Neural progenitor cell (in vitro differentiated cells): ENCODE data around the gene PLAAT4. TPM values are rescaled to one million over a fixed set of nuclear protein-coding genes. Genes with fewer than 3 reads are reported as not detected.
A peak's percentile ranks its signal among the peaks of the same experiment; 100 is the strongest.

Experiments used
- DNase-seq: peaks from one replicate; pipeline ENCODE4 v3.0.0-alpha.2; 2016; ENCODE audit warnings: low spot score
- H2AFZ ChIP-seq: fragments of 200-600 bp; sonication (generic); replicated peaks from 2 replicates; pipeline ENCODE4 v1.6.1; 2016; ENCODE audit warnings: antibody characterized with exemption
- H3F3A ChIP-seq: fragments of 200-600 bp; sonication (generic); 2 replicates; pipeline ENCODE4 v1.6.1; 2016; ENCODE audit warnings: antibody characterized with exemption, low read depth
- H3K27ac ChIP-seq: fragments of 200-600 bp; sonication (generic); 2 replicates; pipeline ENCODE4 v1.5.1; 2016; ENCODE audit warnings: mild to moderate bottlenecking
- H3K27me3 ChIP-seq: fragments of 200-600 bp; sonication (generic); 2 replicates; pipeline ENCODE4 v1.6.1; 2016; ENCODE audit warnings: mild to moderate bottlenecking, moderate library complexity
- H3K36me3 ChIP-seq: fragments of 200-600 bp; sonication (generic); 2 replicates; pipeline ENCODE4 v1.5.1; 2016
- H3K4me1 ChIP-seq: fragments of 200-600 bp; sonication (generic); 2 replicates; pipeline ENCODE4 v1.6.1; 2016; ENCODE audit warnings: mixed run types
- H3K4me2 ChIP-seq: fragments of 200-600 bp; sonication (generic); 2 replicates; pipeline ENCODE4 v1.6.1; 2016
- H3K4me3 ChIP-seq: fragments of 200-600 bp; sonication (generic); 2 replicates; pipeline ENCODE4 v1.5.1; 2016
- H3K79me2 ChIP-seq: fragments of 200-600 bp; sonication (generic); 2 replicates; pipeline ENCODE4 v1.6.1; 2016; ENCODE audit warnings: low read depth
- H3K9ac ChIP-seq: fragments of 200-600 bp; sonication (generic); 2 replicates; pipeline ENCODE4 v1.6.1; 2016
- H3K9me3 ChIP-seq: fragments of 200-600 bp; sonication (generic); 2 replicates; pipeline ENCODE4 v1.5.1; 2016; ENCODE audit warnings: low read depth
- H4K20me1 ChIP-seq: fragments of 200-600 bp; sonication (generic); 2 replicates; pipeline ENCODE4 v1.6.1; 2016; ENCODE audit warnings: low read depth
- H3K27ac Mint-ChIP-seq: 3 replicates; pipeline ENCODE4 v1.8.0; 2021; ENCODE audit warnings: mixed read lengths
- H3K27me3 Mint-ChIP-seq: 2 replicates; pipeline ENCODE4 v1.8.0; 2022; ENCODE audit warnings: low read depth, mild to moderate bottlenecking, inconsistent platforms, moderate library complexity, mixed read lengths; ENCODE audit not compliant: insufficient read depth
- H3K36me3 Mint-ChIP-seq: 3 replicates; pipeline ENCODE4 v1.8.0; 2021; ENCODE audit warnings: mixed read lengths
- H3K4me1 Mint-ChIP-seq: 3 replicates; pipeline ENCODE4 v1.8.0; 2021; ENCODE audit warnings: mixed read lengths
- H3K4me3 Mint-ChIP-seq: 3 replicates; pipeline ENCODE4 v1.8.0; 2021; ENCODE audit warnings: mild to moderate bottlenecking, moderate library complexity, mixed read lengths
- H3K9me3 Mint-ChIP-seq: 3 replicates; pipeline ENCODE4 v1.8.0; 2020; ENCODE audit warnings: mixed read lengths
- EZH2 ChIP-seq: fragments of 200-600 bp; sonication (generic); IDR thresholded peaks from 2 replicates; pipeline ENCODE4 v1.6.1; 2017; ENCODE audit warnings: antibody characterized with exemption, mild to moderate bottlenecking, moderate library complexity
- EZH2phosphoT487 ChIP-seq: fragments of 200-600 bp; sonication (generic); IDR thresholded peaks from 2 replicates; pipeline ENCODE4 v1.6.1; 2017; ENCODE audit warnings: antibody characterized with exemption
- total RNA-seq: library from RNA; depleted of rRNA; stranded (reverse); fragments of >200 nt; gene quantifications from 2 replicates; pipeline ENCODE4 v1.2.3, GENCODE V29; 2015; ENCODE audit warnings: low replicate concordance
- TF ChIP-seq, protein P1 (sequence below): fragments of 200-600 bp; sonication (generic); IDR thresholded peaks from 2 replicates; pipeline ENCODE4 v1.5.1; 2017; ENCODE audit warnings: antibody characterized with exemption, mild to moderate bottlenecking

PLAAT4 gene
- total RNA-seq, 1 donor from 2014 or later: not detected

DNA sequence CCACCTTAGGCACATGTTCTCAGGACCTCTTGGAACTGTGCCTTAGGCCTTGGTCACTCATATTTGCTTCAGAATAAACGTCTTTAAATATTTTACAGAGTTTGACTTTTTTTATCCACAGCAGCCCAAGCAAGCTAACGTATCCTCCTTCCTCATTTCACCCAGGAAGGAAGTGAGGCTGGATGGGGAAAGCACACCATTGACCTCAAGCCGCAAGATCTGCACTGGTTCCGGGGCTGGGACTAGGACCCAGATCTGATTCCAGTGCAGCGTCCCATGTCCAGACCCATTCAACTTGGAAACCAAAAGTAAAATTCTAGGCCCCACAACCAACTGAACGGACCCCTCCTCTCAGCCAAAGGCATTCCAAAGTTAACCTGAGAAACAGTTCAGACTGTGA is 33.1 kb upstream of the PLAAT4 start:
- Mint-ChIP-seq H3K27me3 (peaks cover 12% of the 10 kb centered on the region), H3K9me3 (peaks cover 21% of the 10 kb centered on the region), H3K4me1 (peaks cover 2% of the 10 kb centered on the region), H3K27ac (peak overlapping the region; percentile 51), H3K36me3 (no peaks in the 10 kb centered on the region), H3K4me3 (no peak overlapping the region)
- Histone ChIP-seq H3K4me2 (no peak overlapping the region), H3K79me2 (no peaks in the 10 kb centered on the region), H3F3A (peaks cover 9% of the 10 kb centered on the region), H3K27ac (no peak overlapping the region), H3K9ac (no peak overlapping the region), H3K4me1 (peaks cover 21% of the 10 kb centered on the region), H3K27me3 (peaks cover 10% of the 10 kb centered on the region), H3K4me3 (no peak overlapping the region), H3K36me3 (no peaks in the 10 kb centered on the region), H4K20me1 (no peaks in the 10 kb centered on the region), H3K9me3 (no peaks in the 10 kb centered on the region), H2AFZ (no peak overlapping the region)
- TF ChIP-seq EZH2phosphoT487 (no peak), EZH2 (no peak)
- TF ChIP-seq, protein P1, sequence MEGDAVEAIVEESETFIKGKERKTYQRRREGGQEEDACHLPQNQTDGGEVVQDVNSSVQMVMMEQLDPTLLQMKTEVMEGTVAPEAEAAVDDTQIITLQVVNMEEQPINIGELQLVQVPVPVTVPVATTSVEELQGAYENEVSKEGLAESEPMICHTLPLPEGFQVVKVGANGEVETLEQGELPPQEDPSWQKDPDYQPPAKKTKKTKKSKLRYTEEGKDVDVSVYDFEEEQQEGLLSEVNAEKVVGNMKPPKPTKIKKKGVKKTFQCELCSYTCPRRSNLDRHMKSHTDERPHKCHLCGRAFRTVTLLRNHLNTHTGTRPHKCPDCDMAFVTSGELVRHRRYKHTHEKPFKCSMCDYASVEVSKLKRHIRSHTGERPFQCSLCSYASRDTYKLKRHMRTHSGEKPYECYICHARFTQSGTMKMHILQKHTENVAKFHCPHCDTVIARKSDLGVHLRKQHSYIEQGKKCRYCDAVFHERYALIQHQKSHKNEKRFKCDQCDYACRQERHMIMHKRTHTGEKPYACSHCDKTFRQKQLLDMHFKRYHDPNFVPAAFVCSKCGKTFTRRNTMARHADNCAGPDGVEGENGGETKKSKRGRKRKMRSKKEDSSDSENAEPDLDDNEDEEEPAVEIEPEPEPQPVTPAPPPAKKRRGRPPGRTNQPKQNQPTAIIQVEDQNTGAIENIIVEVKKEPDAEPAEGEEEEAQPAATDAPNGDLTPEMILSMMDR: no peak
- DNase-seq: no peak

DNA sequence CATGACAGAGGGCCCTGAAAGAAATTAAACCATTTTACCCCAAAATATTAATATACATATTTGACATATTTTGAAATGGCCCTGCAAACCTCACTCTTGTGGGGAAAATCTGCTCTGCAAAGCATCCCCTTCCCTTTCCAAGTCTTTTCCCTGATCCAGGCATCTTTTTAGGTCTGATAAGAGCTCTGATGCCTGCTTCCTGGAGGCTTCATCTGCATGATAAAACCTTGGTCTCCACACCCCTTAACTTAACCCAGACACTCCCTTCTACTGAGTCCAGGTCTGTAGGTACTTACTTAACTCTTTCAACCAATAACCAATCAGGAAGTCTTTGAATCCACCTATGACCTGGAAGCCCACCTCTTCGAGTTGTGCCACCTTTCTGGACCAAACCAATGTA is 32.6 kb upstream of the PLAAT4 start:
- H3K4me1 Mint-ChIP-seq: peaks cover 2% of the 10 kb centered on the region

DNA sequence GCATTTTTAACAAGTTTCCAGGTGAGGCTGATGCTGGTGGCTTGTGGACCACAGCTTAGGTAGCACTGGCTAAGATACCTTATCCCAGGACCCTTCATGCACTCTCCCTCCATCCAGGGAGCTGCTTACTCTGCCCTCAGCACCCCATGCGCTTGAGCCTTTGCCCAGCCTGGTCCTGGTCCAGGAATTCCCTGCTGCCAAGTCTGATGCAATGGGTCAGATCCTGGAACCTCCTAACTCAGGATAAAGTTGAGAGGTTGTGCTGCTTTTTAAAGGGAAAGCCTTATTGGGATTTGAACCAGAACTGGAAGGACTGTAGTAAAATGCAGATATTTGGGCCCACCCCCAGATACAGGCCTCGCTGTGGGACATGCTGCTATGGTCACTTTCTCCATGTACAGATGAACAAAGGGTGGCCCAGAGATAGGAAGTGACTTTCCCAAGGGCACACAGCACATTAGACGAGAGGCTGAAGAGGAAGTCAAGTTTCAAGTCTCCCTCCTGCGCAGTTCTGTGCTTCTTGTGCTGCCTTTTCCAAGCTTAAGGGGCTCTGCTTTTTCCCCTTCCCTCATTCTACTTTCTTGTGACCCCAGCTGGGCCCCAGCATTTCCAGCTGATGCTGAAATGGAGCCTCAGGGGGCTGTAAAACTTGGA is 31.5 kb upstream of the PLAAT4 start:
- Histone ChIP-seq H3K27ac (no peak overlapping the region), H3K79me2 (no peaks in the 10 kb centered on the region), H3F3A (peaks cover 5% of the 10 kb centered on the region), H3K4me2 (no peak overlapping the region), H4K20me1 (no peaks in the 10 kb centered on the region), H3K4me1 (peaks cover 17% of the 10 kb centered on the region), H3K4me3 (no peak overlapping the region), H3K27me3 (peaks cover 6% of the 10 kb centered on the region), H3K36me3 (no peaks in the 10 kb centered on the region), H2AFZ (no peak overlapping the region), H3K9ac (no peak overlapping the region), H3K9me3 (no peaks in the 10 kb centered on the region)
- H3K27me3 Mint-ChIP-seq: peaks cover 13% of the 10 kb centered on the region
- no peak overlapping the region for H3K27ac Mint-ChIP-seq
- peaks cover 2% of the 10 kb centered on the region for H3K4me1 Mint-ChIP-seq
- TF ChIP-seq EZH2 (no peak), EZH2phosphoT487 (no peak)
- TF ChIP-seq, protein P1: no peak
- H3K9me3 Mint-ChIP-seq: peaks cover 9% of the 10 kb centered on the region
- DNase-seq: no peak
- no peak overlapping the region for H3K4me3 Mint-ChIP-seq
- no peaks in the 10 kb centered on the region for H3K36me3 Mint-ChIP-seq

More for the DNA sequence above, 32.6 kb upstream of the PLAAT4 start:
- DNase-seq: no peak
- no peak overlapping the region for H3K4me3 ChIP-seq
- H3K9ac ChIP-seq: no peak overlapping the region
- TF ChIP-seq EZH2 (no peak), EZH2phosphoT487 (no peak)
- TF ChIP-seq, protein P1: no peak
- H3K36me3 ChIP-seq: no peaks in the 10 kb centered on the region
- H3K27me3 ChIP-seq: peaks cover 10% of the 10 kb centered on the region
- H3K27ac ChIP-seq: no peak overlapping the region
- H3K79me2 ChIP-seq: no peaks in the 10 kb centered on the region
- Mint-ChIP-seq H3K9me3 (peaks cover 17% of the 10 kb centered on the region), H3K36me3 (no peaks in the 10 kb centered on the region), H3K27me3 (peaks cover 12% of the 10 kb centered on the region), H3K27ac (no peak overlapping the region), H3K4me3 (no peak overlapping the region)
- no peaks in the 10 kb centered on the region for H4K20me1 ChIP-seq
- H3K4me2 ChIP-seq: no peak overlapping the region
- H3K9me3 ChIP-seq: no peaks in the 10 kb centered on the region
- H3F3A ChIP-seq: peaks cover 9% of the 10 kb centered on the region
- peaks cover 21% of the 10 kb centered on the region for H3K4me1 ChIP-seq
- H2AFZ ChIP-seq: no peak overlapping the region
